Medulla oblongata (tissue), 1 donor: ENCODE data around the gene LRRC37B.
"Not testable (repeated sequence)": the region's sequence is repeated elsewhere in the genome, so short reads cannot be mapped to it uniquely, and the experiment has no call there.

Experiments used
- DNase-seq: peaks from one replicate; pipeline ENCODE4 v3.0.0-alpha.2; 2015; ENCODE audit errors: extremely low spot score

LRRC37B gene

DNA sequence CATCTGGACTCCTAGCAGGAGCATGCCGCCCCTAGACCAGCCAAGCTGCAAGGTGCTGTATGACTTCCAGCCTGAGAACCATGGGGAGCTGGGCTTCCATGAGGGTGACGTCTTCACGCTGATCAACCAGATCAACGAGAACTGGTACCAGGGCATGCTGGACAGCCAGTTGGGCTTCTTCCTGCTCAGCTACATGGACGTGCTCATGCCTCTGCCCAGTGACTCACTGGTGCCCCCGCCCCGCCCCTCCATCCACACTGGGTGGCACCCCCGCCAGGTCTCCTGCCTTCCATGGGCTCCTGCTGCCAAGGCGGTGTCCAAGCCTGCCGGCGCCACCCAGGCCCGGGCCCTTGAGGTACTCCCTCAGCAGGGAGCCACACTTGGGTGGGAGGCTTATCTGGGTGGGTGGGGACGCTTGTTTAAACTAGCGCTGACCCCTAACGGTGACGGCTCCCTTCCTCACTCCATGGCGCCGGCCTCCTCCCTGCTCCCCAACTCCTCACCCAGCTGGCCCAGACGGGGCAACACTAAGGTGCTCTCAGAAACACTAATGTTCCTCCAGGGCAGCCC, 34.2 kb downstream of the LRRC37B start:
- not testable (repeated sequence) for DNase-seq

DNA sequence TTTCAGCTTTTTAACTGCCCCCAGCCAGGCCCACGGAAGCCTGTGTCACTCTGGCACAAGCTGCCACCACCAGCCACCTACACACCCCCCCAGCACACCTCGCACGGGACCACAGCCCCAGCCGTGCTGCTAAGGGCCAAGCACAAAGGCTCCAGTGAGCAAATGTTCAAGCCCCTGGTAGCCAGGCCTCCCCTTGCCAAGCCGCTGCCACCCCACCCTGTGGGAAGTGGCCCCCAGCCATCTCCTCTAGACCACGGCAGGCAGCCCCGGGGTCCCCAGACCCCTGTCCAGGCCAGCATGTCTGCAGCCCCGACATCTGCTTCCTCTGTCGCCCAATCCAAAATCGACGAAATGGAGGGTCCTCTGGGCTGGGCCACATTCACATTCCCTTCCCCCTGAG, 35.1 kb downstream of the LRRC37B start:
- not testable (repeated sequence) for DNase-seq

DNA sequence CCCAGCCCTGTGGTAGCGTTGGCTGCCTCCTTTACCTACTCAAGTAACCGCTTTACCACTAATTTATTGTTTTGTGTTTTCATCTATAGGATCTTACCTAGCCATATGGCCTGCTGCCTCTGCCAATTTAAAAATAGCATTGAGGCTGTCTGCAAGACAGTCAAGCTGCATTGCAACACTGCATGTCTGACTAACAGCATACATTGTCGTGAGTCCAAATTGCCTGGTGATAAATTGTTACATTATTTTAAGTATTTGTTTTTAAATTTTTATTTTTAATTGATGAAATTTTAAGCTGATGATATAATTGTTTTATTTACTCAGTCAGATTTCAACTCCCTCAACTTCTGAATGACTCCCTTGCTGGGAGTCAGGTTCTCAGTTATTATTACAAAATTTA, 38.4 kb downstream of the LRRC37B start:
- not testable (repeated sequence) for DNase-seq

GRCh38 chr17:32047663-32048062, 40.5 kb downstream of the LRRC37B start:
- DNase-seq = not testable (repeated sequence)

GRCh38 chr17:32054985-32055384, 47.8 kb downstream of the LRRC37B start:
- not testable (repeated sequence) for DNase-seq

DNA sequence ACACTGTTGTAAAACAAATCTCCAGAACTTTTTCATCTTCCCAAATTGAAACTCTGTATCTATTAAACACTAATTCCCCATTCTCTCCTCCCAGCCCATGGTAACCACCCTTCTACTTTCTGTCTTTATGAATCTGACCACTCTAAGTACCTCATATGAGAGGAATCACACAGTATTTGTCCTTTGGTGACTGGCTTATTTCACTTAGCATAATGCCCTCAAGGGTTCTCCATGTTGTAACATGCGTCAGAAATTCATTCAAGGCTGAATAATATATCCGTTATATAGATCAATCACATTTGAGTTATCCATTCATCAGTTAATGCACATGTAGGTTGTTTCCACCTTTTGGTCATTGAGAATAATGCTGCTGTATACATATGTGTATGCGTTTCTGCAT, 48.2 kb downstream of the LRRC37B start:
- not testable (repeated sequence) for DNase-seq

GRCh38 chr17:32056500-32056899, 49.3 kb downstream of the LRRC37B start:
- not testable (repeated sequence) for DNase-seq

DNA sequence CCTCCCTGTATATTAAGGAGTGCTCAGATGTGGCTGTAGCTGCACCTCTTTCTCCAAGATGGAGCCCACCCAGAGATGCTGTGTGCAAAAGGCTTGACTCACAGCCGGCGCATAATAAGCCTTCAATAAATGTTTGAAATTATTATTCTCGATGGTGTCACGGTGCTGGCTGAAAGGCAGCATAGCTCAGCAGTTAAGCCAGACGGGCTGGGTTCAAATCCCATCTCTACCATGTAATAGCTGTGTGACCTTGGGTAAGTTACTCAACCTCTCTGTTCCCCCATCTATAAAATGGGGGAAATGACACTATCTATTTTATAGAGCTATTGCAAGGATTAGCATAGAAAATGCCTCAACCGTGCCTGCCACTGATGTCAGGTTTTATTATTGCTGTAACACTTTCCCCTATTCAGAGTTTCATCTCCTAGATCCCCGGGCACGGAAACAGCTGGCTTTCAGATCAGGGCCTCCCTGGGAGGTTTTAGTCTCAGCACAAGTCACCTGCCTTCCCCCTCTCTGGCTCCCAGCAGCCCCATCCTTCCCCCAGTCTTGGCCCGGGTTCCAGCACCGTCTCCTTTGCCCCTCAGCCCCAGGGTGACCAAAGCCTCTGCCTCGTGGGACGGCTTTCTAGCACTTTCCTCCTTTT, 50.4 kb downstream of the LRRC37B start:
- not testable (repeated sequence) for DNase-seq

- not testable (repeated sequence) for DNase-seq
Observed at GRCh38 chr17:32060695-32061094, 53.5 kb downstream of the LRRC37B start.

- DNase-seq = not testable (repeated sequence)
Observed at GRCh38 chr17:32061840-32062239, 54.7 kb downstream of the LRRC37B start.

DNA sequence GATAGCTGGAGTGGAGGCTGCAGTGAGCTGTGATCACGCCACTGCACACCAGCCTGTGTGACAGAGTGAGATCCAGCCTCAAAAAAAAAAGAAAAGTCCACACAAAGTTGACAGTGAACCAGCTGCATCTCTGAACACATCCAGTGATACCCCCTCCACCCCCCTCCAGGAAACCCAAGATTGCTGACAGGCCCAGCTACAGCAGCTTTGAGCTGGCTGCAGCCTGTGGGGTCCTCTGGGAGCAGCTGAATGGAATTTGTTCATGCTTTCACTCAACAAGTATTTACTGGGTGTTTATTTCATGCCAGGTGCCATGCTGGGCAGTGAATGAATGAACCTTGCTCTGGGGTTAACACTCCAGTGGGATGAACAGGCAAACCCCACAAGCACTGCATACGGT, 56.9 kb downstream of the LRRC37B start:
- DNase-seq = not testable (repeated sequence)

DNA sequence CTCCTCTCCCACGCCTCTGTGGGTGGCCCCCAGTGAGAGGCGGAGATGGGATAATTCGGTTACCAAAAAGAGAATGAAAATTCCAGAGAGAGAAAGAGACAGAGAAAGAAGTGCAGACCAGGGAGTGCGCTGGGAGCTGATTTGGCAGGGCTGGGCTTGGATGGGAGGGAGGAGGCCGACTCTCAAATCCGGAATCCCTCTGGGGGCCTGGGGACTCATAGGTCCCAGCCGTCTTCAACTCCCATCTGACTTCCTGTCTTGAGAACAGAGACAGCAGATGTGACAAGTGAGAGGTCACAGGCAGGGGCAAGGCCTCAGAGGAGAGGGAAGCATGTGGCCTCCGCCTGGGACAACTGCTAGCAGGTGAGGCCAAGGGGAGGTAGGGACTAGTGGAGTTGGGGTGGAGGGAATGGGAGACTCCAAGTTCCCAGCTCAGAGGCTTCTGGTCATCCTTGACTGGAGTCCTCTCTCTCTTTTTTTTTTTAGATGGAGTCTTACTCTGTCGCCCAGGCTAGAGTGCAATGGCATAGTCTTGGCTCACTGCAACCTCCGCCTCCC, 59.0 kb downstream of the LRRC37B start:
- not testable (repeated sequence) for DNase-seq

DNA sequence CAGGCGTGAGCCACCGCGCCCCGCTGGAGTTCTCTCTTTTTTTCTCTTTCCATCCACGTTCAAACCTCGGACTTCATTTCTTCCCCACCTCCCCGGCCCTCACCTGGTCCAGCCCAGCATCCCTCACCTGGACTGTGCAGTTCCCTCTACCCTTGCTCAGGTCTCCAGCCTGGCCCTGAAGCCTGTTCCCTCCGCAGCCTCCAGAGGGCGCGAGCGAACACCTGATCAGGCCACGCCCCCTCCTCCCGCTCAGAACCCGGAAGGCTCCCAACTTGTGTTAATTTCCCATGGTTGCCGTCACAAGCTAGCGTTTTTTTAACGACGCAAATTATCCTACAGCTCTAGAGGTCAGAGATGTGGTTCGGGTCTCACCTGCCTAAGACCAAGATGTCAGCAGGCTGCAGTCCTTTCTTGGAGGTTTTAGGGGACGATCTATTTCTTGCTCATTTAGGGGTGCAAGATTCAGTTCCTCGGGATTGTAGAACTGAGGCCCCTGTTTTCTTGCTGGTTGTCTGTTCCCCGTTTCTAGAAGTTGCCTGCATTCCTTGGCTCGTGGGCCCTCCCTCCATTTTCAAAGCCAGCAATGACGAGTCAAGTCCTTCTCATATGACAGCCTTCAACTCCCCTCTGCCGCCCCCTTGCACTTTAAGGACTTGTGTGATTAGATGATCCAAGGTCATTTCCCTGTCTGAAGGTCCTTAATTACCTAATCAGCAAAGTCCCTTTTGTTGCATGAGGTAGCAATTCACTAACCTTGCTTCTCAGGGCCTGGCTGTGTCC, 59.9 kb downstream of the LRRC37B start:
- DNase-seq = not testable (repeated sequence)

GRCh38 chr17:32069067-32069466, 61.9 kb downstream of the LRRC37B start:
- not testable (repeated sequence) for DNase-seq

- not testable (repeated sequence) for DNase-seq
Observed at GRCh38 chr17:32071961-32072360, 64.8 kb downstream of the LRRC37B start.

- not testable (repeated sequence) for DNase-seq
Observed at GRCh38 chr17:32073131-32073530, 65.9 kb downstream of the LRRC37B start.

DNA sequence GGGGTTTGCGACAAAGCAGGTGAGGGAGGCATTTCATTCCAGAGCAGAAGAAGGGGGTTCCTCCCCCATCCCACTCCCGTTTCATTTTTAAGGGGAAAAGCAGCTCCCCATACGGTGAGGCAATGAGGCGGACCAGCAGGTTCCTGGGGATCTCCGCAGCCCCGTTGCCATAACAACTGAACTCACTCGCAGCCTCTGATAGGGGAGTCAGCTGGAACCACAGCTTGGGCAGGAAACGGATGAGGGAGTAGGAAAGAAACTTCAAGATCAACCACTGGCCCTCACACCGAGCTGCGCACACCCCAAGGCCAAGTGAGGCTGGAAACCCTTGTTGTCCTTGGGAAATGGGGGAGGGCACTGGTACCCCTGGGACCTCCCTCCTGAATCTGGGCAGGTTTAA, 72.6 kb downstream of the LRRC37B start:
- not testable (repeated sequence) for DNase-seq

DNA sequence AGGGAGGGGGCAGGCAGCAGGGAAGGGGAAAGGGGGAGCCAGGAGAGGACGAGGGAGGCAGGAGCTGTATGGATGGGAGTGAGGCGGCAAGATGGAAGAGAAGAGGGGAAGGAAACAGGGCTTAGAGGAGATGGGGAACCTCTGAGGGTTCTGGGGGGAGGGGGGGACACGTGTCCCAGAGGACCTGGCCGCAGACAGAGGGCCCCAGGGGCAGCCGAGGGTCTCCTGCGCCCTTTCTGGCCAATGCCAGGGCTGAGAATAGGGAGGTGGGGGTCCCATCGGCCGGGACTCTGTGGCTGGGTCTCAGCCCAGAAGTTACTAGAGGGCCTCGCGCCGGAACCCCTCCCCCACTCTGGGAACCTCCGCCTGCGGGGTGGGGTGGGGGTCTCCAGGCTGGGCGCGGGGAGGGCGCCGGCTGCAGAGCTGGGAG, 76.4 kb downstream of the LRRC37B start:
- not testable (repeated sequence) for DNase-seq

- peak; percentile 51 for DNase-seq
Observed at GRCh38 chr17:32084003-32084941, 77.1 kb downstream of the LRRC37B start.

DNA sequence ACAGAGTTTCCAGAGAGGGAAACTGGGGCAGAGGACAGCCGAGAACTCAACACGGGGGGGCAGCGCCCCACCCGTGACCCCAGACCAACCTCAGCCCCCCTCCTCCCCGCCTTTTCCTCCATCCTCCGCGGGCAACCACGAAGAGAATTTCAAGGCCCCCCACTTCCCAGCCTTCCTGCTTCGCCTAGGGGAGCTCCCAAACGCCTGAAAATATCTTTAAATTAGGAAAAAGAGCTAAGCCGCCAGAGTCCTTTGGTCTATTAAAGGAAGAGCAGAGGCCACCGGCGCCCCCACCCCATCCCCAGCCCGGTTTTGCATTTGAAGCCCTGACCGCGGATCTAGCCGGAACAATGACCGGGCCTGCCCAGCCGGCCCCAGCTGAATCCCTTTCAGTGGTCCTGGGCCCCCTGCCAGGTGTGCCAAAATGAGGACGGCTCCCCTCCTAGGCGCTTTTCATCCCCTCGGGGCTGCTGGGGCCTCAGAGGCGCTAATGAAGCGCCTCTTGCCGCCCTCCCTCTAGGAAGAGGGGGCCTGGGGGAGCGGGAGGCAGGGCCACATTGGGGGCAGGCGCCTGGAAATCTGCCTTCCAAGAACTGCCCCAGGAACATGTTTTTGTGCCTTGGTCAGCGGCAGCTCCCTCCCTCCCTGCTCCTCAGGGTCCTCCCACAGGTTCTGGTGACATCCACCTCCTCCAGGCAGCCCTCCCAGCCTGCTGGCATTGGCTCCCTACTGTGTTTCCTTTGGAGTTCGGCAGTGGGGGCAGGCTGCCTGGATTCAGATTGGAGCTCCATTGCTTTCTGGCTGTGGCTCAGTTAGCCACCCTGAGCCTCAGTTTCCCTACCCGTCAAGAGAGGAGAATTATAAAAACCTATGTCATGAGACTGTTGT, 78.0 kb downstream of the LRRC37B start:
- not testable (repeated sequence) for DNase-seq
